Activated naive CD4-positive, alpha-beta T cell (primary cell): ENCODE data around the gene TJAP1.
A peak's percentile ranks its signal among the peaks of the same experiment; 100 is the strongest.

ENCODE experiments used
- DNase-seq, 4 experiments: peaks; one replicate each; lab custom pipeline; 2025; lab: John Stamatoyannopoulos, UW

TJAP1 gene, protein sequence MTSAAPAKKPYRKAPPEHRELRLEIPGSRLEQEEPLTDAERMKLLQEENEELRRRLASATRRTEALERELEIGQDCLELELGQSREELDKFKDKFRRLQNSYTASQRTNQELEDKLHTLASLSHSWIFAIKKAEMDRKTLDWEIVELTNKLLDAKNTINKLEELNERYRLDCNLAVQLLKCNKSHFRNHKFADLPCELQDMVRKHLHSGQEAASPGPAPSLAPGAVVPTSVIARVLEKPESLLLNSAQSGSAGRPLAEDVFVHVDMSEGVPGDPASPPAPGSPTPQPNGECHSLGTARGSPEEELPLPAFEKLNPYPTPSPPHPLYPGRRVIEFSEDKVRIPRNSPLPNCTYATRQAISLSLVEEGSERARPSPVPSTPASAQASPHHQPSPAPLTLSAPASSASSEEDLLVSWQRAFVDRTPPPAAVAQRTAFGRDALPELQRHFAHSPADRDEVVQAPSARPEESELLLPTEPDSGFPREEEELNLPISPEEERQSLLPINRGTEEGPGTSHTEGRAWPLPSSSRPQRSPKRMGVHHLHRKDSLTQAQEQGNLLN

DNA sequence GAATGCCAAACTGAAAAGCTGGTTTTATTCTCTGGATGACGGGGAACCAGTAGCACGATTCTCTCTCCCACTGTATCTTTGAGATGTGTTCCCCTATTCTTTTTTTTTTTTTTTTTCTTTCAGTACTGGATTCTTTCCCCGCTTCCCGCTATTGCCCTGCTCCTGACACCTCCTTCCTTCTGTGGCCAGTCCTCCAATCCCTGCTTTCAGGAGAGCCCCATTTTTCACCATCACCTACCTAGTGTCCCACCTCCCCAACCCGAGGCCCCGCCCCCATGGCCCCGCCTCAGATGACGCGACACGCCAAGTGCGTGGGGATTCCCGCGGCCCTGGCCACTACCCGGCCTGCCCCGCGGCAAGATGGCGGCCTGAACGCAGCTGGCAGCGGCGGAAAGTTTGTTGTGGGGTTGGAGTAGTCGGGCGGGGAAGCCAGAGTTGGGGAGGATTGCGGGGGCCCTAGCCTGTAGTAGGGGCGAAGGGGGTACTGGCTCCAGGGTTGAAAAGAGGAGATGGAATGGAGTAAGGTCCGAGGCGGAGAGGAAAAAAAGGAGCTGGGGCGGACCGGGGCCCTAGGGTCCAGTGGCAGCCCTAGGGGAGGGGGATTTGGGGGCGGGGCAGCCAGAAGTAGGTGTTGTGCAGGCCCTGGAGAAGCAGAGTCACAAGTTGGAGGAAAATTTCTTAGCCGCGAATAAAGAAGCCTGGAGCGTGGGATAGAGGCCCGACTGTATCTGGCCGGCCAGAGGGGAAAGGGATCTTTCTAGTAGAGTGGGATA, at the start of gene TJAP1:
Gene TJAP1, plus strand, starts transcription at position 336 of the 773 bp plus-strand sequence. CDS start 21,432 bp downstream, outside the sequence.
- peak; percentile 89 to 98 (median 95) for DNase-seq

DNA sequence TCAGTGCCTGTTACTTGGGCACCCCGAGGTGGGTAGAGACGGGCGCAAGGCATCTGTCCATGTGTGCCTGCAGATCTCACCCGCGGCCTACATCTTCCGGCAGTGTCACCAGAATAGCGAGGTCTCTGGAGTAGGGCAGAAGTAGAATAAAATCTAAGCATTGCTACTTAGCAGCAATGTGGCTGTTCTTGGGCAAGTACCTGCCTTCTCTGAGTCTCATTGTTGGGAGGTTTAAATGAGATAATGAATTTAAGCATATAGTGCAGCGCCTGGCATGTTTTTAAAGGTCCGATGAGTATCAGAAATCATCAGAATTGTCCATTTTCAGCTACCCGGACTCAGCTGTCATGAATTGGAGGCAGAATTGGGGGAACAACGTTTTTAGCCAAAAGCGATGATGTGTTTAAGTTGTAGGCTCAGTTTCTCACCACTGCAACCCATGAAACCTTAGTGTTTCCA, 49.2 kb upstream of the TJAP1 start:
- peak in 1 of 4 experiments; percentile 32 for DNase-seq

DNA sequence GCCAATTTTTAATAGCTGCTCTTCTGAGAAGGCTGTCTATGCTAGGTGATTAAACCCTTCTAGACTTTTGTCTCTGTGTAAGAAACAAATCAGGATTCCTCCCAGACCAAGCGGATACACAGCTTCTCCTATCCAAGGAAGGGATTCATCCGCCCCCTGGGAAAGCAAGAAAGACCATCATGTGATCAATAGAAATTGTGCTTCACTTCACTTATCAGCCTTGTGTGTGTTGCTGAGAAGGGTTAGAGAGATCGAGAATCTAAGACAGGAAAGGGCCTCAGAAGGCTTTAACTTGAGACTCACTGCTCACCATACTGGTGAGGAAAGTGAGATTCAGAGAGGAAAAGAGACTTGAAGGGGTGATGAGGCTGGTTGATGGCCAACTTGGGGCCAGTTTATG, 48.5 kb upstream of the TJAP1 start:
- no peak for DNase-seq

DNA sequence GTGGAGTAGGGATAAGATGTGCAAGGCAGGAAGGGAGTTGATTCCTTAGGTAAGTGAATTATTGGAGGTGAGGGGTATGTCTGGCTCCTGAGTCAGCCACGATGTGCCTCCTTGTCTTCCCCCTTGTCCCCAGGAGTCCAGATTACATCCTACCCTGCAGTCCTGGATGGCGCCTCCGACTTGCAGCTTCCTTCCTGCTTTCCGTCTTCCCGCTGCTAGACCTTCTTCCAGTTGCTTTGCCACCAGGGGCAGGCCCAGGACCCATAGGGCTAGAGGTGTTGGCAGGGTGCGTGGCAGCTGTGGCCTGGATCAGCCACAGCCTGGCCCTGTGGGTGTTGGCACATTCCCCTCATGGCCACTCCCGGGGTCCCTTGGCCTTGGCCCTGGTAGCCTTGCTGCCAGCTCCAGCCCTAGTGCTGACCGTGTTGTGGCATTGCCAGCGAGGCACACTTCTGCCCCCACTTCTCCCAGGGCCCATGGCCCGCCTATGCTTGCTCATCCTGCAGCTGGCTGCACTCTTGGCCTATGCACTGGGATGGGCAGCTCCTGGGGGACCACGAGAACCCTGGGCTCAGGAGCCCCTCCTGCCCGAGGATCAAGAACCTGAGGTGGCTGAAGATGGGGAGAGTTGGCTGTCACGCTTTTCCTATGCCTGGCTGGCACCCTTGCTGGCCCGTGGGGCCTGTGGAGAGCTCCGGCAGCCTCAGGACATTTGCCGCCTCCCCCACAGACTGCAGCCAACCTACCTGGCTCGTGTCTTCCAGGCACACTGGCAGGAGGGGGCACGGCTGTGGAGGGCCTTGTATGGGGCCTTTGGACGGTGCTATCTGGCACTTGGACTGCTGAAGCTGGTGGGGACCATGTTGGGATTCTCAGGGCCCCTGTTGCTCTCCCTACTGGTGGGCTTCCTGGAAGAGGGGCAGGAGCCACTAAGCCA, 45.1 kb upstream of the TJAP1 start:
- DNase-seq, result no peak

DNA sequence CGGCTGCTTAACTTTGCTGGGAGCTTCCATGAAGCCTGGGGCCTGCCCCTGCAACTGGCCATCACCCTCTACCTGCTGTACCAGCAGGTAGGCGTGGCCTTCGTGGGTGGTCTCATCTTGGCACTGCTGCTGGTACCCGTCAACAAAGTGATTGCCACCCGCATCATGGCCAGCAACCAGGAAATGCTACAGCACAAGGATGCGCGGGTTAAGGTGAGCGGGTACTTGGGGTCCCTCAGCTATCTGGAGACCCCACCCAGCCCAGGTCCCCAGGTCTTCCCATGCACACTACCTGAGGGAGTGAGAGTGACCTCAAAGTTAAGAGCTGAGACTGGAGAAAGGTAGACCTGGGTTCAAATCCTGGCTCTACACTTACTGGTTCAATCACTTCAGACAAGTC, 44.2 kb upstream of the TJAP1 start:
- no peak for DNase-seq

DNA sequence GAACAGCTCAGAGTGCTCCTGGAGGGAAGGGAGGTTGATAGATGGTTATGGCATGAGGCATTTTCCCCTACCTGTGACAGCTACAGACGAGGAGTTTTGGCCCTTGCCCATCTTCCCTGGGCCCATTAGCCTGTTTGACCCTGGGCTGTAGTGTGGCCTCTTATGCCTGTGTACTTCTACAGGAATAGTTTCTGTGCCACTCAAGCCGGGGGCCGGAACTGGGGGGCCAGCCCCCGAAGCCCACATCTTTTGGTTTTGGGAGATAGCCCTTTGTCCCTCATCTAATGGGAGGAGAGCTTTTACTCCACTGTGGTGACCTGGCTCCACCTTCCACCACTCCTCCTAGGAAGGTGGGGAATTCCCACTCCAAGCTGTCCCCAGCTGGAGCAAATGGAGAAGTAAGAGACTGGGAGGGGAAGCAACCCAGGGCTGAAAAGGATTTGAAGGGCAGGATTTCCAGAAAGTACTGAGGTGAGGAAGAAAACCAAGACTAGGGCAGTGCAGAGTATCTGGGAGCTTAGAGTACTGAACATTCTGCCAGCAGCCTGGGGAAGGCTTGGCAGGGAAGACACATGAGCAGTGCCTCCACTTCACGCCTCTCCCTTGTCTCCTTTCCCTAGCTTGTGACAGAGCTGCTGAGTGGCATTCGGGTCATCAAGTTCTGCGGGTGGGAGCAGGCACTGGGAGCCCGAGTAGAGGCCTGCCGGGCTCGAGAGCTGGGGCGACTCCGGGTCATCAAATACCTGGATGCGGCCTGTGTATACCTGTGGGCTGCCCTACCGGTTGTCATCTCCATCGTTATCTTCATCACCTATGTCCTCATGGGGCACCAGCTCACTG, 43.1 kb upstream of the TJAP1 start:
- no peak for DNase-seq

DNA sequence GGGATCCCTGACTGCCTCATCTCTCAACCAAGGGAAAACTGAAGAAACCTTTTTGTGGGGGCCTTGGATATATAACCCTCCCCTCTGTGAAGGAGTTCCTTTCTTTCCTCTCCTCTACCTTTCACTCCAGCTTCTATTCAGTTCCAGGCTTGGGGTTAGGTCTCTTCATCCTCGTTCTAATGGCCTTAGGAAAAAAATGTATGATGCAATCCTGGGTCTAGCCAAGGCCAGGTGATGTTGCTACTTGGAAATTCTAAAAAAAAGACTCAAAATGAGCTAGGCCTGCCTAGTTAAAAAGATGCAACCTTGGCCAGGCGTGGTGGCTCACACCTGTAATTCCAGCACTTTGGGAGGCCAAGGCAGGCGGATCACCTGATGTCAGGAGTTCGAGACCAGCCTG, 42.4 kb upstream of the TJAP1 start:
- no peak for DNase-seq

DNA sequence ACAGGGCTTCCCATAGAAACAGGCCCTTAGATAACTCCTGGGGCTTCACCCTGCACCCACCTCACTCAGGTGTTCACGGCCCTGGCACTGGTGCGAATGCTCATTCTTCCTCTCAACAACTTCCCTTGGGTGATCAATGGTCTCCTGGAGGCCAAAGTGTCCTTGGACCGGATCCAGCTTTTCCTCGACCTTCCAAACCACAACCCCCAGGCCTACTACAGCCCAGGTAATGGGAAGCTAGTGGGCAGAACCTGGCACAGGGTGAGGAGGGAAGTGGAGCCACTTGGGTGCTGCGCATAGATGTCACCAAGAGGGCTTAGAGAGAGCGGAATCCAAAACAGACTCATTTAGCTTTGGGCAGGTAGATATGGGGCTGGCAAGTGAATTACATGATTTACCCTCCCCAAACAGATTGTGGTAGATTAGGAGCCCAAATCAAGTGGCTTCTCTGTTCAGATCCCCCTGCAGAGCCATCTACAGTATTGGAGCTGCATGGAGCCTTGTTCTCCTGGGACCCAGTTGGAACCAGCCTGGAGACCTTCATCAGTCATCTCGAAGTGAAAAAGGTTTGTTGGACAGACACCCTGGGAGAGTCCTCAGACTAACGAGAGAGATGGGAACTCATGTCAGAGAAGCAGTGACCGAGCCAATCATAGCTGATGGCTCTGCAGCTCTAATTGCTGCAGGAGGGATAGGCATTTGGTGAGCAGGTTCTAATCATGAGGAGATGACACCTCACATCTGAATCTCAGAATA, 41.5 kb upstream of the TJAP1 start:
- no peak for DNase-seq

DNA sequence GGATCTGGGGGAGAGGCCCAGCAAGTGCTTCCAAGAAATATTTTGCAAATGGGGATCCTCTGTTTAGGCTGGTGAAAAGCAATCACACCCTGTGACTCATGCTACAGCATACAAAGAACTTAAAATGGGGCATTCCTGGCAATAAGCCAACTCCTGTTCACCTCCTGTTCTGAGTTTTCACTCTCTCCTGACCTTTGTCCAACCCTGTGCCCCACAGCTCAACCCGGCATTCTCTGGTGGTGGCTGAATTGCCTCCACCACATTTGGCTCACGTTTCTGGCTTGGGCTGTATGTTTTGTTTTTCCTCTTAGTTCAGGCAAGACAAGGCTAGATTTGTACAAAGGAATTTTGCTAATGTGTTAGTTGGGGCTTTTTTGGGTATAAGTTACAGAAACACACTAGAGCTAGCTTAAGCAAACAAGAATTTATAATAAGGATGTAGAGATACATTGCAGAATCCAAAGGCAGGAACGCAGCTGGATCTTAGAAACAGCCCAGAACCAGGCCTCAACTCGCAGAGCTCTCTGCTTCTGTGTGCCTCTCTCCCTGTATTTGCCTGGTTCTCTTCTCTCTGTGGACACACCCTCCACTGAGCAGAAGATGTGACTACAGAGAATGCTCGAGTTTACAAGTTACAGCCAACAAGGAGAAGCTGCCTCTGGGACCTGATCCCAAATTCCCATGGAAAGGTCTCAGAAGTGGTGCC, 40.6 kb upstream of the TJAP1 start:
- DNase-seq, result no peak

DNA sequence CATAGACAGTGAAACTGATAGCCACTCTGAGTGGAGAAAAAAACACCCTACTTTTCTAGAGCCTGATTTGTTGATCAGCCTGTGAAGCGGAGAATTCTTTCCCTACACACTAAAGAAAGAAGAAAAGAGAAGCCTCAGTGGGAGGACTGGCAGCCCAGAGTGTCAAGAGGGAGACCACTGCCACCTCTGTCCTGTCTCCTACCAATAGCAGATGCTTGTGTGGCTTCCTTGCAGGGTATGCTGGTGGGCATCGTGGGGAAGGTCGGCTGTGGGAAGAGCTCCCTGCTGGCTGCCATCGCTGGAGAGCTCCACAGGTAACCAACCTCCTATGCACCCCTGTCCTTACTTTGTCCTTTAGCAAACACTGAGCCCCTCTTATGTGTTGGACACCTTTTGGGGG, 39.7 kb upstream of the TJAP1 start:
- DNase-seq, result no peak

DNA sequence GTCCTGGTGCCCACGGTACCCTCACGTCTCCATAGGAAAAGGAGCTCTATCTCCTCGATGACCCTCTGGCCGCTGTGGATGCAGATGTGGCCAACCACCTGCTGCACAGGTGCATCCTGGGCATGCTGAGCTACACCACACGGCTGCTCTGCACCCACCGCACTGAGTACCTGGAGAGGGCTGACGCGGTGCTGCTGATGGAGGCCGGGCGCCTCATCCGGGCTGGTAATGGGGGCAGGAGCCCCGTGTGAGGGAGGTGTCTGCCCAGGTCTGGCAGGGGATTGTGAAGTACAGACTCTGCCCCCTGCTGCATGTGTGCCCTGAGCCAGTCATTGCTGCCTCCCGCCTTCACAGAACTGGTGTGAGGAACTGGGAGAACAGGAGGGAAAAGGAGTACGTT, 34.4 kb upstream of the TJAP1 start:
- DNase-seq, result no peak

DNA sequence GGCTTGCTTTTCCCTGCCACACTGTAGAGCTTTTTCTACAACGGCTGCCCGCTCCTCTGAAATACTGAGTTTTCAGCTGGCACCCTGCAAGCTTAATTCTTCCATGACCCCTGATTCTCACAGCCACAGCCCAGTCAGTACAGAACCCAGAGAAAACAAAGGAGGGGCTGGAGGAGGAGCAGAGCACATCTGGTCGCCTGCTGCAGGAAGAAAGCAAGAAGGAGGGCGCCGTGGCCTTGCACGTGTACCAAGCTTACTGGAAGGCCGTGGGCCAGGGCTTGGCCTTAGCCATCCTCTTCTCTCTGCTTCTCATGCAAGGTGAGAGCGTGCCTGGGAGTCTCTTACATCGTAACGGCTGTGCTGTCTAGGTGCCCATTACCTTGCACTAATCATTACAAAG, 33.3 kb upstream of the TJAP1 start:
- DNase-seq, result no peak

DNA sequence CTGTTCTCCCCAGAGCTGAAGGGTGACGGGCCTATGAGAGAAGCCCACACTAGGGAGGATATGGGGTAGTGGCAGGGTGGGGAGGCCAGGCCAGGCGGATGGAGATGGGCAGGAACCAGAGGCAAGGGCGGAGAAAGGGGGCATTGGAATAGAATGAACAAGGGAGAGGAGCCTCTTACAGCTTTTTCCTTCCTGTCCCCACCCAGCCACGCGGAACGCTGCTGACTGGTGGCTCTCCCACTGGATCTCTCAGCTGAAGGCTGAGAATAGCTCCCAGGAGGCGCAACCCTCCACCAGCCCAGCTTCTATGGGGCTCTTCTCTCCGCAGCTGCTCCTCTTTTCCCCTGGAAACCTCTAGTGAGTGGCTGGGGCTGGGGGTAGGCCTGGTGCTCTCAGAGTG, 32.8 kb upstream of the TJAP1 start:
- DNase-seq, result no peak

DNA sequence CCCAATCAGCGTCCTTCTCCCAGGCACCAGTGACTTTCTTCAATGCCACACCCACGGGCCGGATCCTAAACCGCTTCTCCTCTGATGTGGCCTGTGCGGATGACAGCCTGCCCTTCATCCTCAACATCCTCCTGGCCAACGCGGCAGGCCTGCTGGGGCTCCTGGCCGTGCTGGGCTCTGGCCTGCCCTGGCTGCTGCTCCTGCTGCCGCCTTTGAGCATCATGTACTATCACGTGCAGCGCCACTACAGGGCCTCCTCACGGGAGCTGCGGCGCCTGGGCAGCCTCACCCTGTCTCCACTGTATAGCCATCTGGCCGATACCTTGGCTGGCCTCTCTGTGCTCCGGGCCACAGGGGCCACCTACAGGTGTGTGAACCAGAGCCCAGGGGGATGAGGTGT, 31.8 kb upstream of the TJAP1 start:
- no peak for DNase-seq

DNA sequence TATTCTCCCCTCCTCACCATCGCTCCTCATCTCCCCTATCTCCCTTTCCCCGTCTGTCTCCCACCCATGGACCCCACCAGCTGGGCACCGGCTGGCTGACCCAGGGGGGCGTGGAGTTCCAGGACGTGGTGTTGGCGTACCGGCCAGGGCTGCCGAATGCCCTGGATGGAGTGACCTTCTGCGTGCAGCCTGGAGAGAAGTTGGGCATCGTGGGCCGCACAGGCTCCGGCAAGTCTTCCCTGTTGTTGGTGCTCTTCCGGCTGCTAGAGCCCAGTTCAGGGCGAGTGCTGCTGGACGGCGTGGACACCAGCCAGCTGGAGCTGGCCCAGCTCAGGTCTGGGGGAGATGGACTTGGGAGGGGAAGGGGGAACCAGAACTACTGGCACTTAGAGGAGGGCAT, 29.8 kb upstream of the TJAP1 start:
- DNase-seq, result no peak

DNA sequence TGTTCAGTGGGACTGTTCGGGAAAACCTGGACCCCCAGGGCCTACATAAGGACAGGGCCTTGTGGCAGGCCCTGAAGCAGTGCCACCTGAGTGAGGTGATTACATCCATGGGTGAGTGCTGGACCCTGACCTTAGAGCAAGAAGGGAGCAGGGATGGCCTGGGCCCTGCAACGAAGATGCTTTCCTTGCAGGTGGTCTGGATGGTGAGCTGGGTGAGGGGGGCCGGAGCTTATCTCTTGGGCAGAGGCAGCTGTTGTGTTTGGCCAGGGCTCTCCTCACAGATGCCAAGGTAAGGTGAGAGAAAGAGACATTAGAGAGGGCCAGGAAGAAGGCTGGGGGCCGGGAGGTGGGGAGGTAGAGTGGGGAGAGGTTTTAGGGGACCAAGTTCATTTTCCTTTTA, 28.5 kb upstream of the TJAP1 start:
- no peak for DNase-seq

DNA sequence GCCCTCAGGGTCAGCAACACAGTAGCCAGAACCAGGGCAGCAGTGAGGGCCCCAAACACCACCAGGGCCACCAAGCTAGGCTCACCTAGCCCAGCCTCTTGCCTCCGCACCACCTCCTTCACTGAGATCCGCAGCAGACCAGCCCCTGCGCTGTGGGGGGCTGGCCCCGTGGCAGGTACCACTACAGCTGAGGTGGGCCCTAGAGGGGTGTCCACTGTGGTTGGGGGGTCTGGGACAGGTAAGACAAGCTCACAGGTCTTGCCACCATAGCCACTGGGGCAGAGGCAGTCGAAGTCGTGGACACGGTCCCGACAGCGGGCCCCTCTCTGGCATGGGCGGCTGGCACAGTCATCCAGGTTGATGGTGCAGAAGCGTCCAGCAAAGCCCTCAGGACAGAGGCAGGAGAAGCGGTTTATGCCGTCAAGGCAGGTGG, 26.7 kb upstream of the TJAP1 start:
- DNase-seq, result no peak

DNA sequence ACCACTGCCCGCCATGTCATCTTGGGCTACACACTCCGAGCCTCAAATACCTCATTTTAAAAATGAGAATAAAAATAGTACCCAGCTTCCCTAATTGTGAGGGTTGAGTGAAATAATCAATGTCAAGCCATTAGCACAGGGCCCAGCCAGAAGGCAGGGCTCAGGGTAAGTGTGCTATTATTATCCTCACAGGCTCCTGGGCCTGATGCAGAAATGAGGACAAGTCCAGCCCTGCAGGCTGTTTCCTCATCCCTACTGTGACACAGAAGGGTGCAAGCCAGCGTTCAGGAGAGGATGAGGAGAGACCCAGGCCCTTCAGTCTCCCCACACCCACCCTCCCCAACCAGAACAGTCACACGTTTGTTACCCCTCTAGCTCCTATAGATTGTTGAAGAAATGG, 26.0 kb upstream of the TJAP1 start:
- no peak for DNase-seq

DNA sequence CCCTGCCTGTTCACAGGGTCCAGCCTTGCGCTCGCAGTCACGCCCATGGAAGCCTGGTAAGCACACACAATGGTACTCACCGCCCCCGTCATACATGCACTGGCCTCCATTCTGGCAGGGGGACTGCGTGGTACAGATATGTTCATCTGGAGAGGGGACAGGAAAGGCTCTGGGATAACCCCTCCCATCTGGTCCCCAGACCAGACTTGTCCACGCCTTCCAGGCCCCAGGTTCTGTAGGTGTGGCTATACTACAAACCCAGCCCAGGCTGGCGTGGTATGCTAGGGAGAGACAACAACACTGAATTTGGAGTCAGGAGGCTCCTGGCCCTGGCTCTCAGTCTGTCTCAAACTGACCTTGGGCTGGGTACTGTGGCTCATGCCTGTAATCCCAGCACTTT, 25.4 kb upstream of the TJAP1 start:
- no peak for DNase-seq

DNA sequence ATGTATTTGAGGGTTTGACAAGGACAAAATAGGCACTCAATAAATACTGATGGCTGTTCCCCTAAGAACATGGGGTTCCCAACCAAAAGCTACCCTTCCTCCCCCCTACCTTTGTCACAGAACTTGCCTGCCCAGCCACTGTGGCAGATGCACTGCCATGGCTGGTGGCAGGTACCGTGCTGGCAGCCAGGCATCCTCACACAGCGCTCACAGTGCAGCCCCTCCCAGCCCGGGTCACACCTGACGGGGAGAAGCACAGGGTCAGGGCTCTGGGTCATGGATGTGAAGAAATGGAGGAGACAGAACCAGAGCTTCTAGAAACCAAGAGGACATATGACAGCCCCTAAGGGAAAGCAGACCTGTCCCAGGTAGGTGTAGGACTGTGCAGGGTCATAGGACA, 24.5 kb upstream of the TJAP1 start:
- DNase-seq, result no peak
